HG02885 (cell line): Measurements from ENCODE around the gene TGFA.

Source experiments
- ATAC-seq: cut with Tn5 transposase; IDR thresholded peaks from one replicate; pipeline ENCODE4 v1.9.1; 2021; ENCODE audit warnings: mild to moderate bottlenecking; ENCODE audit not compliant: unreplicated experiment, poor library complexity

Gene TGFA

DNA sequence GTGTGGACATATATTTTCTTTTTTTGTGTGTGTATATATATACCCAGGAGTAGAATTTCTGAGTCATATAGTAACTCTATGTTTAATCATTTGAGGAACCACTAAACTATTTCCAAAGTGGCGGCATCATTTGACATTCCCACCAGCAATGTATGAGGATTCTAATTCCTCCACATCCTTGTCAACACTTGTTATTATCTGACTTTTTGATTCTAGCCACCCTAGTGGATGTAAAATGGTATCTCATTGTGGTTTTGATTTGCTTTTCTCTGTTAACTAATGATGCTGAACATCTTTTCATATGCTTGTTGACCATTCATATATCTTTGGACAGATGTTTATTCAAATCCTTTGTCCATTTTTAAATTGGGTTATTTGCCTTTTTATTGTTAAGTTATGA, 120.3 kb downstream of the TGFA start:
- no peak for ATAC-seq

GRCh38 chr2:70431716-70432347, 121.8 kb downstream of the TGFA start:
- ATAC-seq: no peak

DNA sequence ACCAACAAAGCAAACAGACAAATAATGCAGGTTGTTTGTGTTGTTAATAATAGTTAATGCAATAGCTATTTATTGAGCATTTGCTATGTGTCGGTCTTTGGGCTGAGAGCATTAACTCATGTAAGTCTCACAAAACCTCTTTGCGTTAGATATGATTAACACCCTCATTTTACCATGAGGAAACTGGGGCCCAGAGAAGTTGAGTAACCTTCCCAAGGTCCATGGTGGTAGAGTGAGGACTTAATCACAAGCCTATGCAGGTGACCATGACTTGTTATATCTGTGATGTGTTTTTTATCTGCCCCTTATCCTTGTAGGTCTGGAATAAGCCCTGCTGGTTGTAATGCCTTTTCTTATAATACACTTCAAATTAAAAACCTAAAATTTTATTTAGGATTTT, 127.3 kb downstream of the TGFA start:
- ATAC-seq: no peak

- ATAC-seq: no peak
These were observed 127.8 kb downstream of the TGFA start for GRCh38 chr2:70425682-70426301.

DNA sequence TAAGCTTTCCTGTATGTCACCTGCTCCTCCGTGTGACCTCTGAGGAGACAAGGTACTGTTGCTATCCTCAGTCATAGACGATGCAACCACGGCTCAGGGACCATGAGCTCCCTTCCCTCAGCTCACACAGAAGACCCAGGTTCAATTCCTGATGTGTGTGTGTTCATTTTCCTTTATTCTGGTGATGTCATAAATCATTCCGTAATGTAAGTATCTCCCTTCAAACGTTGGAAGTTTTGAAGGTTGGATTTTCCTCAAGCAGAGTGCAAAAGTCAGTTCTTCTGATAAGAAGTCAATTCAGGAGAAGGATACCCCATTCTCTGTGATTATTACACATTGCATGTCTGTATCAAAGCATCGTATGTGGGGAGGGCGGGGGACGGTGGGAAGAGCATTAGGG, 132.9 kb downstream of the TGFA start:
- ATAC-seq: no peak

DNA sequence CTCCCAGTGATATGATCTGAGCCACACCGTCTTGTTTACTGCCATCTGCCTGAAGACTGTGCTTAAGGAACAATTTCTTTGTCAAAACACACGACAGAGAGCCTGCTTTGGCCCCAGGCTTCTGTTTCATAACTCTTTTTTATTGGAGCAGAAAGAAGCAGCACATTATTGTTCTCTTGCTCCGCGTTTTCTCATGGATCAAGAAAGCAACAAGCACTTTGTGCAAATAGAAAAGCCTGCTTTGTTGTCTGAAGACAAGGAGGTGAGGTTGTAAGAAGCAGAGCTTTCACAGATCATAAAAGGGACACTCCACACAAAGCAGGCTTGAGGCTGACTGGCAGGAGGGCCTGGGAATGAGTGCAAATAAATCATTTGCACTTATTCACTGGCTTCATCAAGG, 133.5 kb downstream of the TGFA start:
- ATAC-seq: no peak

- no peak for ATAC-seq
These were observed 135.1 kb downstream of the TGFA start for GRCh38 chr2:70418514-70418913.

DNA sequence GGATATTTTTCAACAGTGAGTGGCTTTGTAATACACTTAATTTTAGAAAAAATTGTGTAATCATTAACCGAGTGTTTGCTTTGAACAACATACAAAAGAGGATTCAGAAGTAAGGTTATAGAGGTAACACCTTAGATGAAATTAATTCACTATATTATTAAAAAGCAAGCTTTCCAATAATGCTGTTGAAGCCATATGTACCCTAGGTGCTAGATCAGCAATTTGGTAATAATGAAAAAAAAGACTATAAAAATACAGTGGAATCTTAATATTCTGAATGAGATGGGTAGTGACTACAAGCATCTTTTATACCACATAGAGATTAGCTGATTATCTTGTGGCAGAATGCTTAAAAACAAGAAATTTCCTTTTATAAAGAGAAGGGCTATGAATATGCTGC, 136.6 kb downstream of the TGFA start:
- no peak for ATAC-seq

- no peak for ATAC-seq
These were observed 141.1 kb downstream of the TGFA start for GRCh38 chr2:70412294-70413070.

DNA sequence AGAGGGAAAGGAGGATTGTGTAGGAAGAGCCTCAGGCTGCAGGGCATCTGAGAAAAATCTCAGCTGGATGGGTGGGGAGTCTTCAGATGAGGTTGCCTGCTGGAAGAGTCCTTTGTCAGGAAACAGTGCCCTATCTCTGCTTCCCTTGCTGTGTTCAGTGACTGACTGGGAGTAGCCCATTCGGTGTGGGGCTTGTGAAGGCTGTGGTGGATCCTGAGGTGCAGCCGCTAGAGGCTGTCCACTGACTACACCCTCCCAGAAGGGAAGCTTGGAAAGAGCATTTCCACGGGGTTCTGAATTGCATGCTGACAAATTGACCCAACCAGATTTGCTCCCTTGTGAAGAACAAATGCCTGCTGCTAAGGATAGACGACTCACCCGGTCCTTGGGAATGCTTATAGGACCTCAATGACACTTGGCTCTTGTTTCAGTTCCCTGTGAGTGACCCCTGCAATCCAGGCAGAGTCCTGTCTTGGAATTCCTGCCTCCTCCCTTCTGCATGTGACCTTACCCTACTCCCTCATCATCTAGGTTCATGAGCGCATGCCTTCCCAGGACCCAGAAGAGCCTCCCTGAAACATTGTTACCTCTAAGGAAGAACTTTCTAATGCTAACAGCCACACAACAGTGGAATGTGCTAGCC, 142.0 kb downstream of the TGFA start:
- ATAC-seq: no peak

DNA sequence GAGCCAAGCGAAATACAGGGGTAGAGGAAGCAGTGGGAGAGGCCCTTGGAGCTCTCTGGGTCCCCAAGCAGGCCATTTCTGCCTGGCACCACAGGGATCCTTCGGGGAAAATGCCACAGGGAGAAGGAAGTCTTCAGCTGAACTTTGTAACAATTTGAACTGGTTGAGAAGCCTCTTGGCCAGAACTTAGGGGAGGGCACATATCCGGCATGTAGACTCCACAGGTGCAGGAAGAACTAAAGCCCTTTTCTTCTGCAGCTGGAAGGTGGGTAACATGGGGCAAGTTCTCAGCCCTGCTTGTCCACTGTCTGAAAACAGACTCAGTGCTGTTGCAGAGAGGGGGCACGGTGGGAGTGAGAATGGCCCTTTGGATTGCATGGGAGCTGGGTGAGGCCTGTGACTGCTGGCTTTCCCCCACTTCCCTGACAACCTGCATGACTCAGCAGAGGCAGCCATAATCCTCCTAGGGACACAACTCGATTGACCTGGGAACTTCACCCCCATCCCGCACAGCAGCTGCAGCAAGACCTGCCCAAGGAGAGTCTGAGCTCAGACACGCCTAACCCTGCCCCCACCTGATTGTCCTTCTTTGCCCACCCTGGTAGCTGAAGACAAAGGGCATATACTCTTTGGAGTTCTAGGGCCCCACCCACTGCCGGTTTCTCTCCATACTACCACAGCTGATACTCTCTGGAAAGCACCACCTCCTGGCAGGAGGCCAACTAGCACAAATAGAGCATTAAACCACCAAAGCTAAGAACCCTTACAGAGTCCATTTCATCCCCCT, 150.2 kb downstream of the TGFA start:
- no peak for ATAC-seq

GRCh38 chr2:70400539-70400938, 153.1 kb downstream of the TGFA start:
- no peak for ATAC-seq

GRCh38 chr2:70399046-70399445, 154.6 kb downstream of the TGFA start:
- no peak for ATAC-seq
